GM12892 (cell line): ENCODE results near the gene TMEM91.

Source experiments
- POLR2A ChIP-seq: IDR thresholded peaks from 2 replicates; pipeline ENCODE4 v1.6.1; 2011; ENCODE audit warnings: low read depth, low read length, control low read depth
- TAF1 ChIP-seq: IDR thresholded peaks from 2 replicates; pipeline ENCODE4 v1.6.1; 2011; ENCODE audit warnings: low read depth, mild to moderate bottlenecking, control low read depth, low read length, borderline replicate concordance

DNA sequence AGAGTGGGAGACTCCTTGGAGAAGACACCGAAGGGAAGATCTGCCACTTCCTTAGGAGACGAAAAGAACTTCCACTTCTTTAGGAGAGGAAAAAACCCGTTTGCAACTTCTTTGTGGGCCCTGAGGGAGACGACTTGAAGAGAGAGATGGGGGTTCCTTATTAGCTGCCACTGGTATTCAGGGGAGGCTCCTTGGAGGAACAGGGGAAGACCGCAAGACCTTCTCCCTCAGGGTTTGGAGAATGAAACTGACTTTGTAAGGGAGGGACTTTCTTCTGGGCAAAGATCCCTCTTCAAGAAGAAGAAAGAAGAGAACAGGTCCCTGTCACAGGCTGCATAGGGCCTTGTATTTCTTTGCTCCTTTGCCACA is 21.7 kb downstream of the TMEM91 start:
- TF ChIP-seq POLR2A (no peak), TAF1 (no peak)
